Measurements from ENCODE around the gene ELOA. TPM values are rescaled to one million over a fixed set of nuclear protein-coding genes. Genes with fewer than 3 reads are reported as not detected.

The ELOA gene
- total and polyA plus RNA-seq, 9 of the 15 experiments (the other 6 are each of a cell fraction or from before 2014, with no cell fraction given): 31.9 to 98.6 (median 61.3) TPM

DNA sequence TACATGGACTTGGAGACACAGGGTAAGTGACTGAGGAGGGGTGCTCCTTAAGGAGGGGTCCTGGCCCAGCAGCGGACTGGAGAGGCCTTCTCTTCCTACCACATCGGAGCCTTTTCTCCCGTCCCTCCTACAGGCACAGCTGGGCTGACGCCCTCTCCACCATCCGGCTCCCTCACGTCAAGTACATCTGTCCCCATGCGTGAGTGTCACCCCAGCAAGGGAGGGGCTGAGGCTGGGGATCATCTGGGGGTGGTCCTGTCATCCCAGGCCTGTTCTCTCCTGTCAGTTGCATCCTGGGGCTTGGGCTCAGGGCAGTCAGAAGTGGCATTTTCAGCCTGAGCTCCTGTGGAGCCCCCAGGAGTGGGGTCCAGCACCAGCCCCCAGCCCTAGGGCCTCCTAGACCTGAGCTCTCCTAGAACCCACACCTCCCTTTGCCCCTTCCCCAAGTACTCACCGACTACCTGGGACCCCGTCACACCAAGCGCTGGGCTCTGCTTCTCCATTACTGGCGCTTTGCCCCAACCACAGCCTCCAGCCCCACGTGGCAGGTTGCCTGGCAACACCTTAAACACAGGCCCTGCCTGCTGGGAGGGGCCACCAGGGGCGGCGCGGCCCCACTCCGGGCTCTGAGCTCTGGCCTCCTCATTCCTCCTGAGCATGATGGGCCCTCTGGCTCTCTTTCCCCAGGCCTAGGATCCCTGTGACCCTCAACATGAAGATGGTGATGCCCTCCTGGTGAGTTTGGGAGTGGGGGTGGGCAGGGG is 49.9 kb downstream of the ELOA start:
- in situ Hi-C loops (cut with MboI) (no loop called here), intact Hi-C loops (cut with micrococcal nuclease) (no loop called here)
- Histone ChIP-seq H4K20me1 (replicated peaks; ENCODE audit: control insufficient read depth, insufficient read depth, low read length) (peaks cover 3% of the 10 kb centered on the region; the same call in 1 of the 2 replicates), H3K9ac (ENCODE audit: insufficient read depth in 1 of 2, low read depth in 2 of 2, low read length in 2 of 2) (peak overlapping the region in 1 of 2 experiments; percentile 92; a peak in 3 of 4 replicates), H3K27ac (ENCODE audit: extremely low read depth, low read depth, low read length) (peak overlapping the region; percentile 38; the same call in 2 of the 3 replicates), H2AFZ (ENCODE audit: low read depth, low read length) (no peak overlapping the region), H3K36me3 (ENCODE audit: control insufficient read depth, insufficient read depth, low read length) (peaks cover 60% of the 10 kb centered on the region), H3K9me1 (ENCODE audit: control insufficient read depth, insufficient read depth, low read length) (peaks cover 5% of the 10 kb centered on the region), H3K9me3 (replicated peaks; ENCODE audit: control insufficient read depth, insufficient read depth, low read depth, low read length) (no peaks in the 10 kb centered on the region), H3K27me3 (ENCODE audit: control insufficient read depth in 2 of 2, insufficient read depth in 2 of 2, low read length in 2 of 2) (no peaks in the 10 kb centered on the region), H3K4me1 (replicated peaks in 1 of 2; ENCODE audit: control insufficient read depth in 2 of 2, insufficient read depth in 2 of 2, low read length in 2 of 2) (peaks cover 31 to 52% of the 10 kb centered on the region in 2 experiments), H3K4me3 (no peak overlapping the region), H3K79me2 (ENCODE audit: control insufficient read depth, insufficient read depth, low read length) (peaks cover 29% of the 10 kb centered on the region), H3K4me2 (ENCODE audit: insufficient read depth, low read length) (peak overlapping the region; percentile 20; the same call in 1 of the 2 replicates)
- peak; percentile 73 to 78 (median 78) for DNase-seq (ENCODE audit: extremely low read depth in 1 of 4, low spot score in 3 of 4)
- peak; percentile 12; the same call in 2 of the 3 replicates for ATAC-seq
- CTCF ChIA-PET (ENCODE audit: low intra/inter-chr PET ratio): no interaction called here
- no TSS peak for BruUV-seq (replicated peaks)
- 55% methylated on average over 16 of the region's 16 CpGs for WGBS (ENCODE audit: insufficient coverage, low coverage, missing lambda C conversion rate)
- POLR2A ChIA-PET: interaction anchor here (0.6 to 10.2 kb wide), 7 partner anchors 8 to 254 kb away, joined by 3 to 197 read pairs (median 4); partner anchors contain the start of genes GALE and PITHD1
- FAIRE-seq: peak; percentile 69
- TF ChIP-seq ZBTB43 (CRISPR knock-in tag; IDR thresholded peaks at IDR 0.05) (no peak), HNRNPLL (IDR thresholded peaks at IDR 0.05; ENCODE audit: low read depth, low read length, poor library complexity, severe bottlenecking) (no peak), ARID2 (IDR thresholded peaks at IDR 0.05) (no peak), ZNF174 (CRISPR knock-in tag; IDR thresholded peaks at IDR 0.05) (no peak), GABPA (tag; conservative IDR thresholded peaks at IDR 0.05; ENCODE audit: low read depth) (no peak), NCOA2 (IDR thresholded peaks at IDR 0.05; ENCODE audit: partially characterized antibody in 2 of 2) (no peak), PHF8 (IDR thresholded peaks at IDR 0.05; ENCODE audit: borderline replicate concordance, low read length) (no peak), SMAD1 (IDR thresholded peaks at IDR 0.05; ENCODE audit: low read depth, low read length, partially characterized antibody) (no peak), L3MBTL2 (IDR thresholded peaks at IDR 0.05) (no peak), BRCA1 (IDR thresholded peaks at IDR 0.05) (no peak), BRCA1 (CRISPR knock-in tag; IDR thresholded peaks at IDR 0.05) (no peak), HBP1 (CRISPR knock-in tag; IDR thresholded peaks at IDR 0.05) (no peak), NCOA4 (IDR thresholded peaks at IDR 0.05; ENCODE audit: partially characterized antibody) (no peak), SMARCC2 (IDR thresholded peaks at IDR 0.05; ENCODE audit: low read depth) (no peak), MXI1 (IDR thresholded peaks at IDR 0.05; ENCODE audit: low read depth, low read length) (peak; percentile 90), HDAC6 (IDR thresholded peaks at IDR 0.05; ENCODE audit: low read depth, low read length) (no peak), YY1 (IDR thresholded peaks at IDR 0.05; ENCODE audit: borderline replicate concordance in 1 of 3, control insufficient read depth in 1 of 3, extremely low read depth in 1 of 3, insufficient read depth in 3 of 3, insufficient read length in 1 of 3, insufficient replicate concordance in 2 of 3, low read depth in 1 of 3, low read length in 2 of 3) (peak in 1 of 3 experiments; percentile 36), SRSF9 (IDR thresholded peaks at IDR 0.05; ENCODE audit: borderline replicate concordance, low read depth, low read length) (no peak), RFX1 (IDR thresholded peaks at IDR 0.05) (peak; percentile 93)

Measured in K562 (cell line).